Left kidney (tissue), 8 donors: ENCODE data around the gene ASIC2. TPM values are rescaled to one million over a fixed set of nuclear protein-coding genes. Genes with fewer than 3 reads are reported as not detected.

Source experiments
- DNase-seq: peaks from one replicate; pipeline ENCODE4 v3.0.0-alpha.2; 2013
- long read RNA-seq, 8 donors: transcript quantifications; one replicate each; lab custom pipeline, GENCODE V29; 2026
- polyA plus RNA-seq: library from polyadenylated mRNA; unstranded; fragments of 120-200 nt; gene quantifications from one replicate; pipeline ENCODE4 v1.2.1, GENCODE V29; 2013; ENCODE audit not compliant: insufficient read length

ASIC2 gene
- 2.5 TPM for polyA plus RNA-seq
- long read RNA-seq, donor 1, partial matches to known transcripts, result 0 of 2 reads
- long read RNA-seq, donor 1, other reads (novel, unspliced or antisense), result 0 of 2 reads
- long read RNA-seq, donor 2, result 0 reads
- long read RNA-seq, donor 3, result 0 reads
- long read RNA-seq, donor 4, result 0 reads
- long read RNA-seq, donor 5, partial matches to known transcripts, result 0 of 2 reads
- long read RNA-seq, donor 5, other reads (novel, unspliced or antisense), result 0 of 2 reads
- long read RNA-seq, donor 6, result 0 reads
- long read RNA-seq, donor 7, result 0 reads
- long read RNA-seq, donor 8, result 0 reads

GRCh38 chr17:33292981-33293867 lies at the start of gene ASIC2:
ASIC2 (minus strand) TSS chr17:33293295.
- no peak for DNase-seq

DNA sequence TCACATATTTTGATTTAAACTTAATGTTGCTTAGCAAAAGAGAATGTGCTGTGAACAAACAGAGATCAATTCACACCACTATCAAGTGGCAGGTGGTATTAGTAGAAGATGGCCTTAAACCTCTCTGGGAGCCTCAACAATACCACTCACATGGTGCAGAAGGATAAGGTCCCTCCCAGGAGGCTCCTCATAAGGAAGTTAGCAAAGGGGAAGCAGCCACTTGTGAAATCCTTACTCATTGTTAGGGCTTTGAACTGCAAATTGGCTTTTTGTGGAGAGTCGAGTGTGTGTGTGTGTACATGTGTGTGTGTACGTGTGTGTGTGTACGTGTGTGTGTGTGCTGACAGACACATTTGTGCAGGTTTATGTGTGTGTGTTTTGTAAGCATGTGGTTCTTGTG lies 48.9 kb upstream of the ASIC2 start:
- no peak for DNase-seq

- no peak for DNase-seq
Measured at GRCh38 chr17:33338242-33338641, 45.1 kb upstream of the ASIC2 start.

DNA sequence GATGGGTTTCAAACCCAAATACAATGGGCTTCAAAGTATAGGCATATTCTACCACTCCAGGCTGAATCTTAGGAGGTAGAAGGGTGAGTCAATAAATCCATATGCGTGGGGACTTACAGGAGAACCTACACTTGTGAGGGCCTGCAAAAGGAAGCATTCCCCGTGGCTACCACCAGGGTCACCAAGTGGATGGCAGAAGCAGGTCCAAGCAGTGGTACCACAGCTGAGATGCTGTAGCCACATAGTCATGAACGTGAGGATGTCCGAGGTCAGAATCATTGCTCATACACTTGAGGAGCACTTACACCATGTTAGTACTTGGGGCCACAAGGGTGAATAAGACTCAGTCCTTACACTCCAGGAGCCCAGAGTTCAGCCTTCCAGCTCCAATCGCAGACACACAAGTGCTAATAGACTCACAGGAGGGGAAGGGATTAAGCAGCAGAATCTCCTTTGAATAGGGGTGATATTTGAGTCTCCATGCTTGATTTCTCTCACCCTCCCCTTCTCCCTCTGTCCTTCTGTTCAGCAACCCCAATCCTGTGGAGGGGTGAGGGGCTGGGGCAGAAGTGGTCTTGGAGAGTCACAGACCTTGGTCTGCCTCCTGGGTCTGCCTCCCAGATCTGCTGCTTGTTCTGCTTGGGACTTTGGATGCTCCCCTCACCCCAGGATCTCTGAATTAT lies 42.5 kb upstream of the ASIC2 start:
- DNase-seq, result no peak

GRCh38 chr17:33334703-33335102 lies 41.6 kb upstream of the ASIC2 start:
- DNase-seq, result no peak

GRCh38 chr17:33330877-33331276 lies 37.8 kb upstream of the ASIC2 start:
- no peak for DNase-seq

DNA sequence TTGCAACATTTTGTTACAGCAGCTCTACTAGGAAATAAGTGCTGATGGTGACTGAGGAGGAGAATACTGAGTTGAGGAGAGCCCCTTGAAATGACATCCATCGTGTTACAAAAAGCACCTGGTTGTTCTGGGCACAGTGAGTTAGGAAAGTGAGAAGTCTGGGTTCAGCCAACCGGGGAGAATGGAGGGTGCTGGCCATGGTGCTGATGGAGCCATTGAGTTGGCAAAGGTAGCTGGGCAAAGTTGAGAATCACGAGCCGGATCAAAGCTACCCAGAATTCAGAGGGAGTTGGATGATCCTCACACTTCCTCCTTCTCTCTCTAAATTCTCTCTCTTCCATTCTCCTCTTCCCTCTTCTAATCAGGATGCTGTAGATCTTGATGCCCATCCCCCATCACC lies 35.0 kb upstream of the ASIC2 start:
- DNase-seq, result peak; percentile 53

DNA sequence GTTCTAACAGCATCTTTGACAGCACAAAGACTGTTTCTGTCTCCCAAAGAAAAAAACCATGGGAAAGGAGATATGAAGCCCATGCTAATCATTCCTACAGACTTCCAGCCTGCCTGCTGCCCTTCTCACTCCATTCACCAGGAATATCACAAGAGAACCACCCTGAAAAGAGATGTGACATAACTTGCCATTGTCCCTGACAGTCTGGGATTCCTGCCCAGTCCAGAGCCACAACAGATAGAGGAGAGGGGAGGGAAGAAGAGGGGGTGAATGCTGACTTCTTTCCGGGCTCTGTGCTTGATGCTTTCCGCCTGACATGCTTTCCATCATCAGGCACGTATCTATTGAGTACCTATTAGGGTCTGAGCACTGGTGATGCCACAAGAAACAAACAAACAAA lies 31.6 kb upstream of the ASIC2 start:
- no peak for DNase-seq

GRCh38 chr17:33322063-33322462 lies 29.0 kb upstream of the ASIC2 start:
- no peak for DNase-seq

DNA sequence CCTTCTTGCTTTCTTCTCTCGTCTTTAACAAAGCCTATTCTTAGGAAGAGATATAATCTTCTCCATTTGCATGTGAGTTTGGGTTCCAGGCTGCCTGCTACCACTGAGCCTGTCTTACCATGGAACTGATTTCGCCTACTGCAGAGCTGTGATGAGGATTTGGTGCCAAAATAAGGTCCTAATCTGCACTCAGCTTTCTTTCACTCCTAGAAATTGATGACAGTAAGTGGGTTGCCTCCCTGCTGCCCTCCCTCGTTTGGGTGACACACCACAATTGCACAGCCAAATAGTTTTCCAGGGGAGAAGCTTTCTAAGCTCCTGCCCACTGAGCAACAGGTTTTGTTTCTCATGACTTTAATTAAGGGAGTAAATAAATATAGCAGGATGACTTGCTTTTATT lies 25.1 kb upstream of the ASIC2 start:
- no peak for DNase-seq

- no peak for DNase-seq
Measured at GRCh38 chr17:33316746-33317145, 23.7 kb upstream of the ASIC2 start.

DNA sequence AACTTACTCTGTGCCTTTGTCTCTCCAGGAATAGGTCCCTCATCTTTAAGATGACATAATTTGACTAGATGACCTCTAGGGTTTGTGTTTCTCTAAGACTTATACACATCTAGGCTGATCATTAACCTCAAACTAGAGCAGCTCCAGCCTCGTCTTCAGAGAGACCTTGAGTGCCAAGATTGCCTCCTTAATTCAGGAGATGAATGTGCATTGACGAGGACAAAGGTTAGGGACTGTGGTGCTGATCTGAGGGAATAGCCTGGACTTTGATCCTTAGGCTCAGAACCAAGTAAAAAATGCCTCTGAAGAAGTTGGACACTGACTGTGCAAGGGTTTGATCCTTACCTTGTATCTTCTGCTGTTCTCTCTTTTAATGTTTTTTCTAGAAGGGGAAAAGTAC lies 17.2 kb upstream of the ASIC2 start:
- DNase-seq, result no peak

DNA sequence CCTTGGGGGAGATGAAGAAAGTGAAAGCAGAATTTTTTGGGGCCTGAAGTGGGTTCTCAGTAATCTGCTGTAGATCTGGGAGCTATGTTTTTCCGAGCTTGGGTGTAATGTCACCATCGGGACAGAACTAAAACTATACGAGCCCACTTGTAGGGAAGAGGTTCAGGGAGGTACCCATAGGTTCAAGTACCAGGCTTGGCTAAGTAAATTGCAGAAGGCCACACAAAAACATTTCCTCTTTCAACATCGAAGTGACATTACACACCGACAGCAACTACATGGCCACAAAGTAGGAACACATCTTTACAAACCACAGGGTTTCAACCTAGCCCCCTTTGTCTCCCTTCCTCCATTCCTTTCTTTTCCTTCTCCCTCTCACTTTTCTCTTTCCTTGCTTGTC lies 10.2 kb upstream of the ASIC2 start:
- DNase-seq, result no peak

- DNase-seq, result no peak
Measured at GRCh38 chr17:33302394-33302793, 9.3 kb upstream of the ASIC2 start.

- no peak for DNase-seq
Measured at GRCh38 chr17:33300241-33300640, 7.1 kb upstream of the ASIC2 start.

GRCh38 chr17:33299115-33299514 lies 6.0 kb upstream of the ASIC2 start:
- no peak for DNase-seq

DNA sequence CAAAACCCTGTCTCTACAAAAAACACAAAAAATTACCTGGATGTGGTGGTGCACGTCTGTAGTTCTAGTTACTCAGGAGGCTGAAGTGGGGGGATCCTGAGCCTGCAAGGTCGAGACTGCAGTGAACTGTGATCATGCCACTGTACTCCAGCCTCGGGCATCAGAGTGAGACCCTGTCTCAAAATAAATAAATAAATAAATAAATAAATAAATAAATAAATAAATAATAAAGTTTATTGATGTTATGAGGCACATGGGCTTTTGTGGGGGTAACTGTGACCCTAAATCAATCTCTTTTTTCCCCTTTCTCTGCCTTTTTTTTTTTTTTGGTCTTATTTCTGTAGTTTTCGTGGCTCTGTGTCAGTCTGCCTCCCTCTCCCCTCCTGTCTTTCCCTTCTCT lies 4.5 kb upstream of the ASIC2 start:
- no peak for DNase-seq

GRCh38 chr17:33294994-33295393 lies 1.9 kb upstream of the ASIC2 start:
- DNase-seq, result no peak

DNA sequence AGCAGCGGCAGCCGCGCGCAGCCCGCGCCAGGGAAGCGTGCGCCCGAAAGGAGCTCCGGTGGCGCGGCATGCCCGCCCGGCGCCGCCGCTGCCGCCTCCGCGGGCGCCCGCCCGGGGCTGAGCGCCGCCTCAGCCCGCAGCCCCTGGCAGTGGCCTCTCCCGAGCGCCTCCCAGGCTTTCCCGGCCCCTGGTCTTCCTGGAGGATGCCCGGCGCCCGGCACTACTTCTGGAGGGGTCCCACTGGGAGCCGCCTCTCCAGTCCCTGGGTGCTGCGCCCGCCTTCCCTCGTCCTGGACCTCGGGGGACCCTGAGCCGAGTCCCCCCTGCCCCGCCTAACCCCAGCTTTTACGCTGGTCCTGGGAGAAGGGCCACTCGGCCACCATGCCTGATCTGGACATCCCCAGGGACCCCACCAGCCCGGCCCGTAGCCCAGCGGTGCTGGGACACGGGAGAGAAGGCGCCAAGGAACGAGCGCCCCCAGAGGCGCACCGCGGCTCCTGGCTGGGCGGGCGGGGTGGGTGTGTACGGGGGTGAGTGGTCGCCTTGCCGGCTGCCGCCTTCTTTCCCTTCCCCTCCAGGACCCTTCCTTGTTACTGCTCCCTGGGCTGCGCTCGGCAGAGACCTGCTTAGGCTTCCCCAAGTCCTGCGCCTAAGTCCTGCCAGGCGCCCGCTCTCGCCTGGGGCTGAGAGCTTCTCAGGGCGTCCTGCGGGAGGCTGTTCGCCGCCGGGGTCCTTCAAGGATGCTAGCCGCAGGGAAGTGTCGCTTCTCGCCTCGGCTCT lies 704 bp downstream of the ASIC2 start:
- DNase-seq, result no peak

GRCh38 chr17:33291248-33292200 lies 1.6 kb downstream of the ASIC2 start:
- no peak for DNase-seq

GRCh38 chr17:33290253-33290652 lies 2.8 kb downstream of the ASIC2 start:
- DNase-seq, result no peak
